ENCODE data around the gene OPCML. TPM values are rescaled to one million over a fixed set of nuclear protein-coding genes. Genes with fewer than 3 reads are reported as not detected.

OPCML gene
- total RNA-seq, 1 experiment from 2014 or later: not detected

GRCh38 chr11:132464003-132464342, 1068.3 kb downstream of the OPCML start:
- Histone ChIP-seq H3K36me3 (ENCODE audit: low read depth, low read length) (no peaks in the 10 kb centered on the region), H3K27me3 (ENCODE audit: low read length) (no peaks in the 10 kb centered on the region), H3K9me3 (ENCODE audit: low read length) (peaks cover 21% of the 10 kb centered on the region), H3K27ac (ENCODE audit: low read length) (no peak overlapping the region), H3K9me2 (replicated peaks; ENCODE audit: low read length) (no peaks in the 10 kb centered on the region), H3K9ac (ENCODE audit: low read length) (no peak overlapping the region), H3K4me1 (ENCODE audit: insufficient read depth, low read length) (no peaks in the 10 kb centered on the region), H4K20me1 (ENCODE audit: low read length) (no peaks in the 10 kb centered on the region), H3K4me3 (ENCODE audit: low read length) (no peak overlapping the region), H2AFZ (ENCODE audit: low read length) (no peak overlapping the region), H3F3A (ENCODE audit: low read length, unreplicated experiment) (no peaks in the 10 kb centered on the region), H3K4me2 (ENCODE audit: low read length) (no peak overlapping the region), H3K79me2 (ENCODE audit: low read length) (no peaks in the 10 kb centered on the region)
- TF ChIP-seq EZH2 (IDR thresholded peaks at IDR 0.05; ENCODE audit: low read length, unreplicated experiment) (no peak), EZH2phosphoT487 (IDR thresholded peaks at IDR 0.05; ENCODE audit: borderline replicate concordance, low read length) (no peak)
- TF ChIP-seq, protein P1, sequence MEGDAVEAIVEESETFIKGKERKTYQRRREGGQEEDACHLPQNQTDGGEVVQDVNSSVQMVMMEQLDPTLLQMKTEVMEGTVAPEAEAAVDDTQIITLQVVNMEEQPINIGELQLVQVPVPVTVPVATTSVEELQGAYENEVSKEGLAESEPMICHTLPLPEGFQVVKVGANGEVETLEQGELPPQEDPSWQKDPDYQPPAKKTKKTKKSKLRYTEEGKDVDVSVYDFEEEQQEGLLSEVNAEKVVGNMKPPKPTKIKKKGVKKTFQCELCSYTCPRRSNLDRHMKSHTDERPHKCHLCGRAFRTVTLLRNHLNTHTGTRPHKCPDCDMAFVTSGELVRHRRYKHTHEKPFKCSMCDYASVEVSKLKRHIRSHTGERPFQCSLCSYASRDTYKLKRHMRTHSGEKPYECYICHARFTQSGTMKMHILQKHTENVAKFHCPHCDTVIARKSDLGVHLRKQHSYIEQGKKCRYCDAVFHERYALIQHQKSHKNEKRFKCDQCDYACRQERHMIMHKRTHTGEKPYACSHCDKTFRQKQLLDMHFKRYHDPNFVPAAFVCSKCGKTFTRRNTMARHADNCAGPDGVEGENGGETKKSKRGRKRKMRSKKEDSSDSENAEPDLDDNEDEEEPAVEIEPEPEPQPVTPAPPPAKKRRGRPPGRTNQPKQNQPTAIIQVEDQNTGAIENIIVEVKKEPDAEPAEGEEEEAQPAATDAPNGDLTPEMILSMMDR (conservative IDR thresholded peaks at IDR 0.05; ENCODE audit: low read depth, low read length): no peak
- ChIA-PET POLR2A (ENCODE audit: unreplicated experiment) (no interaction called here), CTCF (no interaction called here)
- intact Hi-C loops (cut with micrococcal nuclease): no loop called here
- BruUV-seq (replicated peaks): no TSS peak
- ATAC-seq: no peak
- DNase-seq: no peak

DNA sequence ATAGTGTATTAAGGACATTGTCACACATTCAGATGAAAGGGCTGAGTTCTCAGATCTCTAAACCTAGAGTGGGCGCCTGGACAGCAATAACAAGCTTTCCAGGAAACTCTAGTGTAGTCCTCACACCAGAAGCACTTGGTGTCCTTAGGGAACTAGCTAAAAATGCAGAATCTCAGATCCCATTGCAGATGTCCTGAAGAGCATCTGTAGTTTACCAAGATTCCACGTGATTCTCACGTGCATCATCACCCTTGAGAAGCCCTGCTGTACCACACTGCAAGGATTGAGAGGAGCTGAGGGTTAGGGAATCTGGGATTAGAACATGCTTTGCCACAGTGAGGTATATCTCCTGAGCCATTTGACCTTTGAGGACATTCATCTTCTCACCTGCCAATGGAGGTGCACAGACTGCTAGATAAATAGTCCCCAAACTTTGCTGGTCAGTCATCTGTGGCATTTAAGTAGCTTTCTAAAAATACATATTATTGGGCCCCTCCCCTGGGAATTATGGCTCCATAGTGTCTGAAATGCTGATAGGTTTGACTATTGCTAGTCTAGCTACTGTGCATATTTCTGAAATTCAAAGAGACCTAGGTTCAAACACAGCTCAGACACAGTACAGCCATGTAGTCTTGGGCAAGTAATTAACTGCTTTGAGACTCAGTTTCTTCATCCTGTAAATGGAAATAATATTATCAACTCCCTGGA, 1068.9 kb downstream of the OPCML start:
- no peak for DNase-seq
- Histone ChIP-seq H3K9me3 (ENCODE audit: low read length) (peaks cover 21% of the 10 kb centered on the region), H4K20me1 (ENCODE audit: low read length) (no peaks in the 10 kb centered on the region), H3K9me2 (replicated peaks; ENCODE audit: low read length) (no peaks in the 10 kb centered on the region), H3K4me1 (ENCODE audit: insufficient read depth, low read length) (no peaks in the 10 kb centered on the region), H3K36me3 (ENCODE audit: low read depth, low read length) (no peaks in the 10 kb centered on the region), H3K27ac (ENCODE audit: low read length) (no peak overlapping the region), H3K27me3 (ENCODE audit: low read length) (no peaks in the 10 kb centered on the region), H3F3A (ENCODE audit: low read length, unreplicated experiment) (no peaks in the 10 kb centered on the region), H3K79me2 (ENCODE audit: low read length) (no peaks in the 10 kb centered on the region), H3K9ac (ENCODE audit: low read length) (no peak overlapping the region), H2AFZ (ENCODE audit: low read length) (no peak overlapping the region), H3K4me3 (ENCODE audit: low read length) (no peak overlapping the region), H3K4me2 (ENCODE audit: low read length) (no peak overlapping the region)
- ATAC-seq: no peak
- no TSS peak for BruUV-seq (replicated peaks)
- intact Hi-C loops (cut with micrococcal nuclease): no loop called here
- ChIA-PET CTCF (no interaction called here), POLR2A (ENCODE audit: unreplicated experiment) (no interaction called here)
- TF ChIP-seq, protein P1 (conservative IDR thresholded peaks at IDR 0.05; ENCODE audit: low read depth, low read length): no peak
- no peak for TF ChIP-seq EZH2 (IDR thresholded peaks at IDR 0.05; ENCODE audit: low read length, unreplicated experiment)
- no peak for TF ChIP-seq EZH2phosphoT487 (IDR thresholded peaks at IDR 0.05; ENCODE audit: borderline replicate concordance, low read length)

DNA sequence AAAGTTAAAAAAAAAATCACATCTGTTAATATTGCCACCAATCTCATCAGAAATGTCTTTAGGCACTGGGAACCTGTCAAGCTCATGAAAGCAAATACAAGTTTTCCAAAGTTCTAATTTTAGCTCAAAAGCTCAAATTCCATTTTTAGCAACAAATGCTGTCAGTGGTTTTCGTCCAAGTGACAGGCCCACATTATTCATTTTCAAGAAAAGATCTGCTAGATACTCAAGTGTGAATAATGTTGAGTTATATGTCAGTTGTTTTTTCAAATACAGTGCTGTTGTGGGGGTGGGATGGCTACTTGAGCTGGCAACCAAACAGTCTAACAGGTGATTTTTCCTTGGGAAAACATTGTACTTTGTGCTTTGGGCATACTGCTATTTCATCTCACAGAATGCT, 1072.6 kb downstream of the OPCML start:
- H3K27me3 ChIP-seq (ENCODE audit: low read length): no peaks in the 10 kb centered on the region
- POLR2A ChIA-PET (ENCODE audit: unreplicated experiment): no interaction called here

More for the DNA sequence above, 1072.6 kb downstream of the OPCML start:
- BruUV-seq (replicated peaks): no TSS peak
- Histone ChIP-seq H3K9ac (ENCODE audit: low read length) (no peak overlapping the region), H3K4me2 (ENCODE audit: low read length) (no peak overlapping the region), H3F3A (ENCODE audit: low read length, unreplicated experiment) (no peaks in the 10 kb centered on the region), H4K20me1 (ENCODE audit: low read length) (no peaks in the 10 kb centered on the region), H3K79me2 (ENCODE audit: low read length) (no peaks in the 10 kb centered on the region), H3K27ac (ENCODE audit: low read length) (no peak overlapping the region), H3K9me2 (replicated peaks; ENCODE audit: low read length) (no peaks in the 10 kb centered on the region), H3K36me3 (ENCODE audit: low read depth, low read length) (no peaks in the 10 kb centered on the region), H2AFZ (ENCODE audit: low read length) (no peak overlapping the region), H3K9me3 (ENCODE audit: low read length) (peaks cover 36% of the 10 kb centered on the region), H3K4me1 (ENCODE audit: insufficient read depth, low read length) (no peaks in the 10 kb centered on the region), H3K4me3 (ENCODE audit: low read length) (no peak overlapping the region)
- CTCF ChIA-PET: no interaction called here
- no peak for ATAC-seq
- DNase-seq: no peak
- intact Hi-C loops (cut with micrococcal nuclease): no loop called here
- TF ChIP-seq, protein P1 (conservative IDR thresholded peaks at IDR 0.05; ENCODE audit: low read depth, low read length): no peak
- TF ChIP-seq EZH2phosphoT487 (IDR thresholded peaks at IDR 0.05; ENCODE audit: borderline replicate concordance, low read length): no peak
- TF ChIP-seq EZH2 (IDR thresholded peaks at IDR 0.05; ENCODE audit: low read length, unreplicated experiment): no peak

All from PC-3 (cell line).